GM15510 (cell line): ENCODE measurements around the gene NIP7.
A peak's percentile ranks its signal among the peaks of the same experiment; 100 is the strongest.

Experiments
- POLR2A ChIP-seq: IDR thresholded peaks from 3 replicates; pipeline ENCODE4 v1.6.1; 2011; ENCODE audit warnings: borderline replicate concordance; ENCODE audit not compliant: insufficient read length; ENCODE audit errors: extremely low read depth

NIP7 gene

DNA sequence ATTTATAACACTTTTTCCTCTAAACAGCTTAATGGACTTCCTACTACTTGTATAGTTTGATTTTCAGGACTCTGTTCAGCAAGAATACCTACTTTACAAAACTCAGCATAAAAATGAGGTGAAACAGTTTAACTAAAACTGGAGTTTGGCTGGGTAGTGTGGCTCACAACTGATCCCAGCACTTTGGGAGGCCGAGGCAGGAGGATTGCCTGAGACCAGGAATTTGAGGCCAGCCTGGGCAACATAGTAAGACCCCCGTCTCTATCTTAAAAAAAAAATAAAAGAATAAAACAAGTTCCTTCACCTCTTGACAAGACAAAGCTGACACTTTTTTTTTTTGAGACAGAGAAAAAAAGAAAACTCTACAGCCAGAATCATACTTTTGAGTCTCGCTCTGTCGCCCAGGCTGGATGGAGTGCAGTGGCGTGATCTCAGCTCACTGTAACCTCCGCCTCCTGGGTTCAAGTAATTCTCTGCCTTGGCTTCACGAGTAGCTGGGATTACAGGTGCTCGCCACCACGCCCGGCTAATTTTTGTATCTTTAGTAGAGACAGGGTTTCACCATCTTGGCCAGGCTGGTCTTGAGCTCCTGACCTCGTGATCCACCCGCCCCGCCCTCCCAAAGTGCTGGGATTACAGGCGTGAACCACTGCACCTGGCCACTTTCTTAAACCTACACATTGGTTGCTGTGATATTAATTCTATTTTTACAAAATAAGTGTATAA, 11.8 kb upstream of the NIP7 start:
- no peak for TF ChIP-seq POLR2A

DNA sequence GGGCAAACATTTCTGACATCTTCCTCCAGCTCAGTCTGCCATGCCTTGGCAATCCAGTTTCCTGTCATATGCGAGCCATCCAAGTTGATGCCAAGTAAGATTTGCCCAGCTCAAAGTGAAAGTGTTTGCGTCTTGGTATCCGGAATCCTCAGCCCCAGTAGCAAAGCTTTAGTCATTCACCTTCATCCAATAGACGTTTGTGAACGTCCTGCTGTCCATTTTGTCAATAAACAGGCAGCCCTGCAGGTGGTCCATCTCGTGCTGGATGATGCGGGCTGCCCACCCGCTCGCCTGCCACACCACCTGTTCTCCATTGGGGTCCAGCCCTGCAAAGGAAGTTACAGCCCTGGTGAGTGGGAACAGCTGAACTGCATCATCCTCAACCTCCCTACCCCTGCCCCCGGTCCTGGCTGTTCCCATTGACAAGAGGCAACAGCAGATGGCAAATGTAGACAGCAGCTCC, 10.7 kb upstream of the NIP7 start:
- TF ChIP-seq POLR2A, result no peak

DNA sequence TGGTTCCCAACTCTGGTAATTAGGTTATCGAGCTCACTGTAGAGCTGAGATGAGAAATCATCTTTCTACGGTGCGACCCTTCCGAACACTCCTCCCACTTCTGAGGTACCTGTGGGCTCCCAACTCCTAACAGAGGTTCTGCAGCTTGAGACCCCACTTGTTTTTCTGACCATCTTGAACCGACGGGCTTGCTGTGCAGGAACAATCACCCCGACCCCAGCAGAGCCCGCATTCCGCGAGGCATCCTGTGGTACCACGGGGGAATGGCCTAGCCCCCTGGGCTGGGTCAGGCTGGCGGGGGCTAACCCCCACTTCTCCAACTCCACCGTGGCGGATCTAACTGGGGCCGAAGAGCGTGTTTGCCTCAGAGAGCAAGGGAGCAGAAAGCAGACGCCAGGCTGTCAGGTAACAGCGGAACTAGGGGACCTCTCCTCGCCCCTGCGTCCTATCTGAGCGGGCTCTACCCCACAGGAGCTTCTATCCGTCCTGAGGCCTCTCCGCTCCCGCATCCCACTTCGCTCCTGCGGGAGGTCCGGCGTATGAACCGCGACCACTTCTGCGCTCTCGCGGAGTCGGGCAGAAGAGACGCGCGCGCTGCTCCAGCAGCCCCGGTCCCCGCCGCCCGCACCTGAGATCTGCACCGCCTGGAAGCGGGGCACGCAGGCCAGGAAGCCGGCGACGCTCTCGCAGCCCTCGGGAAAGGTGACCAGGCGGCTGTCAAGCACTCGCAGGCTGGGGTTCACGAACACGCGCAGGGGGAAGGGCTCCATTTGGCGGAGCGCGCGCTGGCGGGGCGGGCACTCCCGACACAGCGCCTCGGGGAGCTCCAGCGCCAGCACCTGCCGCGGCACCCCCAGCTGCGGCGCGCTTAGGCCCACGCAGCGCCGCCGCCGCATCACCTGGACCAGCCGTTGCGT, 9.9 kb upstream of the NIP7 start:
- TF ChIP-seq POLR2A, result no peak

DNA sequence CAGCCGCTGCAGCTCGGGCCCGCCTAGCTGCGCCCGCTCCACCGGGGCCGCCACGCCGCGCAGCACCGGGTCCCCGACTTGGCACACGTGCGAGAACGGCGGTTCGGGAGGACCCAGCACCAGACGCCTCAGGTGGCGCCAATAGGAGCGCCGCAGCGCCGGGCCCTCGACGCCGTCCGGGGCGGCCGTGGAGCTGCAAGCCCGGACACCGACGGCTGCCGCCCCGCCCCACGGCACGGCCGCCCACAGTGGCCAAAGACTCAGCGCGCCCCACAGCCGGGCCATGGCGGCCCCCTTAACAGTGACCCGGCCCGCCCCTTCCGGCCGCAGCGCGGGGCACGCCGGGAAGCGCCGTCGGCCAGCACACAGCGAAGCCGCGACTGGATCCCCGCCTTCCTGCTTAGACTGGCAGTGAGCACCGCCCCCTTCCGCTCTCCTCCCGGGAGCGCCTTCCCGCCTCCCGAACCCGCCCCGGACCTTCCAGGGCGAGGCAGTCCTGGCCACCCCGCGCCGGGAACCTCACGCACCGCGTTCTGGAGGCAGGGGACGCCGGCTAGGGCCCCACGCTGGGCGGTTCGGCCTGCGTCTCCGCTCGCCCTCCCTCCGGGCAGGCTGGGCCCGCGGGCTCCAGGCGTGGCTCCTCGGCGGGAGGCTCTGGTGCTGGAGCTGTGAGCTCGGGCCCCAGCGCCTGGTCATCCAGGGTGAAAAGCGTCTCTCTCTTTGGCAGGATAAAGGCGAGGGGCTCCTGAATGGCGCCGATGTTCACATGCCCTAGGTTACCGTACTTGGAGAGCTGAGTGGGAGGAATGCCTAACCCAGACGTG, 9.1 kb upstream of the NIP7 start, which contains the start of gene PDF:
TSS of gene PDF (minus strand) at position 303 of the 824 bp plus-strand sequence. CDS start at position 285, 18 bp downstream.
- TF ChIP-seq POLR2A, result peak; percentile 84

DNA sequence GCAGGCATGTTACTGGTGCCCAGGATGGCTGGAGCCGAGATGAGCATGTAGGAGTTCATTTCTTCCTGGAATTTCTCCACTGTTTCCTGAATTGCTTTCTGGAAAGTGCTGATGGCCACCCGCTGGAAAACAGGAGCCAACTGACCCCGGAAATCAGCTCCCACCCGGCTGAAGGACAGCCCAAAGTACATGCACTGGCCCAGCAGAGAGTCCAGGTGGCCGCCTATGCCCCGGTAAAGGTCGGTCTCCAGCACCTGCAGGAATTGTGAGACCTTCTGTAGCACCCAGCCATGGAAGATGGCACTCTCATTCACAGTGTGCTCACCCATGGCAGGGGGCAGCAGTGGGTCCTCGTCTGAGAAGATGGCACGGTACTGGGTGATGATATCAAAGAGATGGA, 4.9 kb upstream of the NIP7 start:
- no peak for TF ChIP-seq POLR2A

DNA sequence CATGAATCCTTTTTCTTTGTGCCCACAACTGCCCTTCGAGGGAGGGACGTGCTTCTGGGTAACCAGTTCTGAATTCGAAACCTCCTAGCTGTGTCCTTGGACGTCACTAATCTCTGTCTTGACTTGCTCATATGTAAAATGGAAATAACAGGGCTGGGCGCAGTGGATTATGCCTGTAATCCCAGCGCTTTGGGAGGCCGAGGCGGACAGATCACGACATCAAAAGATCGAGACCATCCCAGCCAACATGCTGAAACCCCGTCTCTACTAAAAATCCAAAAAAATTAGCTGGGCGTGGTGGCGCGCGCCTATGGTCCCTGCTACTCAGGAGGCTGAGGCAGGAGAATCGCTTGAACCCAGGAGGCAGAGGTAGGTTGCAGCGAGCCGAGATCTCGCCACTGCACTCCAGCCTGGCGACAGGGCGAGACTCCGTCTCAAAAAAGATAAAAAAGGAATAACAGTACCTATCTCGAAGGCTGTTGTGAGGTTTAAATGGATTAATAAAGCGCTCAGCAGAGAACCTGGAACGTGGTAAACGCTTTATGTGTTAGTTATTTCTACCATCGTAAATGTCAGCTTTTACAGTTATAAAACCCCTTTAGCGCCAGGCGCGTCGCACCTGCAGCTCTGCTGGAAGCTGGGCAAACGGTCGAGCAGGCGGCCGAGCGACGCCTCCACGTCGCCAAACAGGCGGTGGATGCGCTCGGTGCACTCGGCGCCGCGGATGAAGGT, 849 bp upstream of the NIP7 start:
- no peak for TF ChIP-seq POLR2A

DNA sequence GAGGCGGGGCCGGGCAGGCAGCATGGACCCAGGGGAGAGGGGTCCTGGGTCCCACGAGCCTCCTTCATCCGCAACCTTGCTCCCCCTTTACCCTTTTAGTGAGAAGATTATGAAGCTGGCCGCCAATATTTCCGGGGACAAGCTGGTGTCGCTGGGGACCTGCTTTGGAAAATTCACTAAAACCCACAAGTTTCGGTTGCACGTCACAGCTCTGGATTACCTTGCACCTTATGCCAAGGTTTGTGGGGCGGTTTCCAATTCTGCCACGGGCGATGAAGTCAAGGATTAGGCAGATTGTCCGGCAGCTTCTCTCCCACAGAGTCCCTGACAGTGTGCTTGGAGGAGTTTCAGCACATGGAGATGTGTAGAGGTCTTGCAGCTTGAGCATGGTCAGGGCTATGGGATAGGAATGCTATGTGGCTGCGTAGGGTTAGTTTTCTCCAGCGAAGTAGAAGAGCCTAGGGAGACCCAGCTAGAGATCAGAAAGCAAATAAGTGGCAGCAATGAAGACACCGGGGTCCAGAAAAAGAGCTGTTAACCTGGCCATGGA, 598 bp downstream of the NIP7 start:
- TF ChIP-seq POLR2A, result no peak

DNA sequence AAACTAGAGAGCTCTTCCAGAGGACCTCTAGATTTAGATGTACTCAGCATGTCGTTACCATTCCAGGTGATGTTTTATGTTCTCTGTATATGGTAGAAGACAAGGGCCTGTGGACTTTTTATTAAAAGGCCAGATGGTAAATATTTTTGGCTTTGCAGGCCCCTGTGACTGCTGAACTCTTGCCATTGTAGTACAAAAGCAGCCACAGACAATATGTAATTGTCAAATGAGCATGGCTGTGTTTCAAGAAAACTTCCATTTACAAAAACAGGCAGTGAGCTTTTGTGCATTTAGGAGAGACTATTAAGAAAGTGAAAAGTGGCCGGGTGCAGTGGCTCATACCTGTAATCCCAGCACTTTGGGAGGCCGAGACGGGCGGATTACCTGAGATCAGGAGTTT, 4.6 kb downstream of the NIP7 start:
- TF ChIP-seq POLR2A, result no peak

DNA sequence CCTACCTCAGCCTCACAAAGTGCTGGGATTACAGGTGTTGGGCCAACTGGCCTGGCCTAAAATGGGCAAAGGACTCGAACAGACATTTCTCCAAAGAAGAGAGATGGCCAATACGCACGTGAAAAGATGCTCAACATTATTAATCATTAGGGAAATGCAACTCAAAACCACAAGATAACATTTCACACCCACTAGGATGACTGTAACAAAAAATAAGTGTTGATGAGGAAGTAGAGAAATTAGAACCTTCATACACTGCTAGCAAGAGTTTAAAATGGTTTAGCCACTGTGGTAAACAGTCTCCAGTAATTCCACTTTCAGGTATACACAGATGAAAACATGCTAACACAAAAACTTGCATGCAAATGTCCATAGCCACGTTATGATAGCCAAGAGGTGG, 6.4 kb downstream of the NIP7 start:
- no peak for TF ChIP-seq POLR2A

DNA sequence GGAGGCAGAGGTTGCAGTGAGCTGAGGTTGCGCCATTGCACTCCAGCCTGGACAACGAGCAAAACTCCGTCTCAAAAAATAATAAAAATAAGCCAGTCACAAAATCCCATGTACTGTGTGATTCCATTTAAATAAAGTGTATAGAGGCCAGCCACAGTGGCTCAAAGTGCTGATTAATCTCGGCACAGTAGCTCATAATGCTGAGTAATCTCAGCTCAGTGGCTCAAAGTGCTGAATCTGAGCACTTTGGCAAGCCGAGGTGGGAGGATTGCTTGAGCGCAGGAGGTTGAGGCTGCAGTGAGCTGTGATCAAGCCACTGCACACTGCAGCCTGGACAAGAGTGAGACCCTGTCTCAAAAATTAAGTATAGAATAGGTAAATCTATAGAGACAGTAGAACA, 7.1 kb downstream of the NIP7 start:
- TF ChIP-seq POLR2A, result no peak

DNA sequence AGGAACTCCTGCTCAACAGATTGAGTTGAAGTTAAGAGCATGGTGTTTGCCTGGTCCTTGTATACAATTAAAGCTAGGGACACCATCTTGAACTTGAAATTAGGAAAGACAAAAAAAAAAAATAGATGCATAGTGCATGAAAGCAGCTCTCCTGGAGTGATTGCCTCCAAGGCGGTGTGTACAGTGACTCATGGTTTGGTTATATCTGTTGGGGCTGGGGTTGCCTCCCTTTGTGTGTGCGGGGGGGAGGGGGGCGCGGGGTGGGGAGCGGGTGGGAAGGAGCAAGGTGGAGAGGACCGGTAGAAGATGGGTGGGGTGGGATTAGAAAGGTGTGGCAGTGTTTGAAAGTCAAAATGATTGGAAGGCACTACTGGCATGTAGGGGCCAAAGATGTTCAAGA, 8.7 kb downstream of the NIP7 start:
- no peak for TF ChIP-seq POLR2A

DNA sequence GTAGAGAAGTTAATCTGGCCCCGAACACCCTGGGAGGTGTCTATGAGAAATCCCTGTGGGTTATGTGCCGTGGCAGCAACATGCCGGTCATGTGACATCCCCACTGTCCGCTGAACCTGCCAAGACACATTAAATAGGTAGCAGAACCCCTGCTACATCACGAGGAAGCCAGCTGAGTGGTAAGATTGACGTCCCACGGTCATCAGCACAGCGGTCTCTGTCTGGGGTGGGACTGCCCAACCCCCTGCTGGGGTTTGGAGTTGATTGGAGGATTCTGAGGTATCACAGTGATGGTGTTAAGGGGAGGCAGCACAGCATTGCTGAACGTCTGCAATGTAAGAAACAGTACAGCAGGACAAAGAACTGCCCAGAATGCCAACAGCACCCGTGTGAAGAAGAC, 10.0 kb downstream of the NIP7 start:
- TF ChIP-seq POLR2A, result no peak

DNA sequence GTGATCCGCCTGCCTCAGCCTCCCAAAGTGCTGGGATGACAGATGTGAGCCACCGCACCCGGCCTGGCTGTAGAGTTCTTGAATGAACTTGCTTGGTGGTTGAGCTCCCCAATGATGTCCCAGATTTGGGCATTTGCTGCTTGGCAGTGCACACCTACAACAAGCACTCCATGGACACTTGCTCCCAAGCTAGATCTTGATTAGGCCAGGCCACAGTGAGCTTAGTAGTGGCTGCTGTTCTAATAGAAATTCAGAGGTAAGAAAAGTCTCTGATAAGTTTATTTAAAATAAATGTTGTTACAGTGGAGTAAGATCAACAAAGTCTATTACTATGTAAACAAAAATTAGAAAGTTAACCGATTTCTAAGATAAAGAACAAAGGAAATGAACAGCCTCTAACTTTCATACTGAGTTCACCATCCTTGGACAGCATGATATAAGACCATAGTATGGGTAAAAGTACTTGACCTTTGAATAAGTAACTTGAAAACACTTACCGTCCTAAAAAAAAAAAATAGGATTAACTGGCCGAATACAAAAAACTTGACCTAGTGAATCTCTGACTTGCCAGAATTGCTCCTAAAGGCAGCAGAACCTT, 11.1 kb downstream of the NIP7 start:
- TF ChIP-seq POLR2A, result no peak
